IPS DF 4.7 (cell line): ENCODE measurements around the gene LRRC51.
"Not testable (repeated sequence)": the region's sequence is repeated elsewhere in the genome, so short reads cannot be mapped to it uniquely, and the experiment has no call there.

Experiments
- DNase-seq: peaks from one replicate; pipeline ENCODE4 v3.0.0-alpha.2; 2013; ENCODE audit warnings: low spot score; ENCODE audit errors: extremely low read depth

The LRRC51 gene

DNA sequence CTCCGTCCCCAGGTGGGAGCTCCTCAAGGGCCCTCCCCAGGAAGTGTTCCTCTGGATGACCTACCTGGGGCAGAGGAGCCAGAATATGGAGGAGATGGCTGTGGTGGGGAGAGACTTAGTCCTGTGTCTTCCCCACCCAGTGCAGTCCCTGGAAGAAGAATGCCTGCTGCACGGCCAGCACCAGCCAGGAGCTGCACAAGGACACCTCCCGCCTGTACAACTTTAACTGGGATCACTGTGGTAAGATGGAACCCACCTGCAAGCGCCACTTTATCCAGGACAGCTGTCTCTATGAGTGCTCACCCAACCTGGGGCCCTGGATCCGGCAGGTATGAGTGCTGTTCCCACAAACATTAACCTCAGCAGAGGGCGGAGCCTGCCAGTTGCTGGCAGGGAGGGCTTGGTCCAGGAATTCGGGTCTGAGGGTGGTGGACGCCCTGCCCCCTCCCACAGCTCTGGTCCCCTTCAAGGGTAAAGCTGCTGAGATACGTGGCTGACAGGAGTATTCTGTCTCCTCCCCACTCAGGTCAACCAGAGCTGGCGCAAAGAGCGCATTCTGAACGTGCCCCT lies 58.3 kb downstream of the LRRC51 start:
- DNase-seq = no peak

DNA sequence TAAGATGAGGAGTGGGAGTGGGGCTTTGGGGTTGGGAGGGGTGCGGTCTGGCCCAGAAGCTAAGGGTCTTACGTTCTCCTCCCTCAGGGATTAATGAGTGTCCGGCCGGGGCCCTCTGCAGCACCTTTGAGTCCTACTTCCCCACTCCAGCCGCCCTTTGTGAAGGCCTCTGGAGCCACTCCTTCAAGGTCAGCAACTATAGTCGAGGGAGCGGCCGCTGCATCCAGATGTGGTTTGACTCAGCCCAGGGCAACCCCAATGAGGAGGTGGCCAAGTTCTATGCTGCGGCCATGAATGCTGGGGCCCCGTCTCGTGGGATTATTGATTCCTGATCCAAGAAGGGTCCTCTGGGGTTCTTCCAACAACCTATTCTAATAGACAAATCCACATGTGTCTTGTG lies 58.9 kb downstream of the LRRC51 start:
- no peak for DNase-seq

DNA sequence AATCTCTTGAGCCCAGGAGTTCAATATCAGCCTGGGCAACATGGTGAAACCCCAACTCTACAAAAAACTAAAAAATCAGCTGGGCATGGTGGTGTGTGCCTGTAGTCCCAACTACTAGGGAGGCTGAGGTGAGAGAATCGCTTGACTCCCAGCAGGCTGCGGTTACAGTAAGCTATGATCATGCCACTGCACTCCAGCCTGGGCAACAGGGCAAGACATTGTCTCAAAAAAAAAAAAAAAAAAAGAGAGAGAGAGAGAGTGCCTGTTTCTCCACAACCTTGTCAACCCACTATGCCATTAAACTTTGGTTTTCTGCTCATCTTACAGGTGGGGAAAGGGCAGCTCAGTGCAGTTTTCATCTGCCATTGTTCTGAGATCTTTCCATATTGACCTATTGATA lies 60.0 kb downstream of the LRRC51 start:
- no peak for DNase-seq

DNA sequence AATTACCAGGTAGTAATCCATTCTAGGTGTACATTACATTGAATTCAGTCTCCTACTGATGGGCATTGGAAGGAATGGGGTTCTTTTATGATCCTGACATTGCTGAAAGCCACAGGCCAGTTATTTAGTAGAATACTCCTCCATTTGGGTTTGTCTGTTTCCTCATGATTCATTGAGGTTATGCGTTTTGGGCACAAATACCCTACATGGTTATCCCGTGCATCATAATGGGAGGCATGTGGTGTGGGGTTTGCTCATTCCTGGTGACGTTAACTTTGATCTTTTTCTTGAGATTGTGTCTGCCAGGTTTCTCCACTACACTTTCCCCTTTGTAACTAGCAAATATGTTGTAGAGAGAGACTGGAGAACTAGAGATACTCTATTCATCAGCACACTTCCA lies 60.4 kb downstream of the LRRC51 start:
- DNase-seq = no peak

DNA sequence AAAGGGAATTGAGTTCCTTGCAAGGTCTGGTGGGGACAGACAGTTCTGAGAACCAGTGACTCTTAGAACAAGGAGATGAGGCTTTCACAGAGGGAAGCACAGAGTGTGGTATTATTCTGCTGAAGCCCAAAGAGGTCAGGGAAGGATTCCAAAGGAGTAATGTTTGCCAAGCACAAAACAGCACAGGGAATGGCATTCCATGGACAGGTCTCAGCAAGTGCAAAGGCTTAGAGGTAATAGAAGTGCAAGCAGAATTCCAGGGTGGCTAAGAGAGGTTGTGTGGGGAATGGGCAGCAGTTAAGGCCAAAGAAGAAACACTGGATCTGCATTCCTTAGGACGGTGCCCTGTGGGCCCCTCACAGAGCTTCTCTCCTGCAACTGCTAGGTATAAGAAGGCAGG lies 61.4 kb downstream of the LRRC51 start:
- not testable (repeated sequence) for DNase-seq

DNA sequence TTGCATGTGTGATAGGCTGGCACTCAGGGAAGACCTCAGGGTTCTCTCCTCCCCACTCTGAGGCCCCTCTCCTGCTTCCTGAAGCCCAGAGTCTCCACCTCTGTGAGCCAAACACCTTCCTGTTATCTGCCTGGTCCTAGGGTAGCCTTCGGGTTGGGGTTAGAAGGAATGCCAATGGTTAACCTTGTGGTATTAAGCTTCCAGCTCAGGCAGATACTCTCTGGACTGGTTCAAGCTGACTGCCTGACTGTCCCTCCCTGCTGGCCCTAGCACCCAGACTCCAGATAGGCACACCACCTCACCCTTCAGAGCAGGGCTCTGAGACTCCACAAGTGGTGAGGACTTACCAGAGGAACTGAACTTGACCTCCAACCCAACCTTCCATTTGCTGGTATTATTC lies 61.9 kb downstream of the LRRC51 start:
- DNase-seq = not testable (repeated sequence)

DNA sequence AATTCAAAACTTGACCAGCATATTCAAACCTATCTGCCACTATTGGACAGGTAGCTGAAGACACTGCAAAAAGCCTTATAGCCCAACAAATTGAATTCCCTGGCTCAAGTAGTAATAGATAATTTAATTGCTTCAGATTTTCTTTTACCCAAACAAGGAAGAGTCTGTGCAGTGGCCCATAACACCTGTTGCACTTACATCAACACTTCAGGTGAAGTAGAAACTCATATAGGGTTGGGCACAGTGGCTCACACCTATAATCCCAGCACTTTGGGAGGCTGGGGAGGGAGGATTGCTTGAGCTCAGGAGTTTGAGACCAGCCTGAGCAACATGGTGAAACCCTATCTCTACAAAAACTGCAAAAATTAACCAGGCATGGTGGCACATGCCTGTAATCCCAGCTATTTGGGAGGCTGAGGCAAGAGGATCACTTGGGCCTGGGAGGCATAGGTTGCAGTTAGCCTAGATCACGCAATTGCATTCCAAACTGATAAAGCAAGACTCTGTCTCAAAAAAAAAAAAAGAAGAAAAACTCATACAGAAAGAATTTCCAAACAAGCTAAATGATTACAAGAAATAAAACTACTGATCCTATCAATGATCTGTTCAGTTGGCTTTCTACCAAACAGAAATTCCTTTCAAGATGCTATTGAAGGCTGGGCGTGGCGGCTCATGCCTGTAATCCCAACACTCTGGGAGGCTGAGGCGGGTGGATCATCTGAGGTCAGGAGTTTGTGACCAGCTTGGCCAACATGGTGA lies 64.3 kb downstream of the LRRC51 start:
- no peak for DNase-seq
